Neural crest cell (in vitro differentiated cells): ENCODE measurements around the gene FAM219A. TPM values are rescaled to one million over a fixed set of nuclear protein-coding genes. Genes with fewer than 3 reads are reported as not detected.
A peak's percentile ranks its signal among the peaks of the same experiment; 100 is the strongest.

Experiments used
- DNase-seq: peaks from one replicate; pipeline ENCODE4 v3.0.0; 2021; ENCODE audit warnings: low read depth, mixed read lengths, low spot score
- H3K27ac Mint-ChIP-seq: one replicate; pipeline ENCODE4 v1.8.0; 2021; ENCODE audit warnings: mild to moderate bottlenecking, mixed read lengths; ENCODE audit not compliant: unreplicated experiment
- H3K27me3 Mint-ChIP-seq: 2 replicates; pipeline ENCODE4 v1.8.0; 2021; ENCODE audit warnings: low read depth, mild to moderate bottlenecking, mixed read lengths
- H3K36me3 Mint-ChIP-seq: 2 replicates; pipeline ENCODE4 v1.8.0; 2021; ENCODE audit warnings: low read depth, mild to moderate bottlenecking, mixed read lengths
- H3K4me1 Mint-ChIP-seq: 2 replicates; pipeline ENCODE4 v1.8.0; 2021; ENCODE audit warnings: mixed read lengths
- H3K4me3 Mint-ChIP-seq: one replicate; pipeline ENCODE4 v1.8.0; 2021; ENCODE audit warnings: mild to moderate bottlenecking, mixed read lengths
- H3K9me3 Mint-ChIP-seq: 2 replicates; pipeline ENCODE4 v1.8.0; 2021; ENCODE audit warnings: mixed read lengths
- total RNA-seq: library from RNA; stranded (reverse); gene quantifications from 2 replicates; pipeline ENCODE4 v1.2.1, GENCODE V29; 2021
- TF ChIP-seq, protein P1 (sequence below): fragments of 200-600 bp; sonication (generic); conservative IDR thresholded peaks from 2 replicates; pipeline ENCODE4 v1.5.0; 2021; ENCODE audit warnings: antibody characterized with exemption, mild to moderate bottlenecking

The FAM219A gene
- total RNA-seq, 1 donor from 2014 or later = 20.9 TPM

DNA sequence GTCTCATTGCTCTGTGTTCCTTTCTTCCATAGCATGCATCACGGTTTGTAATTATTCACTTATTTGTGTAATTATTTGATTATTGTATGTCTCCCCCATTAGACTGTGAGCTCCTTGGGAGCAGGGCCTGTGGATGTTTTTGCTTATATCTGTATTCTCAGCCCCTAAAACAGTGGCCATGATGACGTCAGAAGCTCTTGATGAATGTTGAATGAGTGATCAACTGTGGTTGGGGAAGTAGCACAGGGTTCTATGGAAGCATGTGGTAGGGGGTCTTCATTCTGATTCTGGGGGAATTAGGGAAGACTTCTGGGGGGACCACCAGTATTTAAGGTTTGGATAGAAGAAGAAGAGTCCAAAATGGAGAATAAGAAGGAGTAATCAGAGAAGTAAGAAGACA lies 6.2 kb upstream of the FAM219A start:
- no peak for DNase-seq
- Mint-ChIP-seq H3K27me3 (peaks cover 3% of the 10 kb centered on the region), H3K4me1 (peaks cover 28% of the 10 kb centered on the region), H3K4me3 (no peak overlapping the region), H3K27ac (no peak overlapping the region), H3K9me3 (no peaks in the 10 kb centered on the region), H3K36me3 (no peaks in the 10 kb centered on the region)
- TF ChIP-seq, protein P1, sequence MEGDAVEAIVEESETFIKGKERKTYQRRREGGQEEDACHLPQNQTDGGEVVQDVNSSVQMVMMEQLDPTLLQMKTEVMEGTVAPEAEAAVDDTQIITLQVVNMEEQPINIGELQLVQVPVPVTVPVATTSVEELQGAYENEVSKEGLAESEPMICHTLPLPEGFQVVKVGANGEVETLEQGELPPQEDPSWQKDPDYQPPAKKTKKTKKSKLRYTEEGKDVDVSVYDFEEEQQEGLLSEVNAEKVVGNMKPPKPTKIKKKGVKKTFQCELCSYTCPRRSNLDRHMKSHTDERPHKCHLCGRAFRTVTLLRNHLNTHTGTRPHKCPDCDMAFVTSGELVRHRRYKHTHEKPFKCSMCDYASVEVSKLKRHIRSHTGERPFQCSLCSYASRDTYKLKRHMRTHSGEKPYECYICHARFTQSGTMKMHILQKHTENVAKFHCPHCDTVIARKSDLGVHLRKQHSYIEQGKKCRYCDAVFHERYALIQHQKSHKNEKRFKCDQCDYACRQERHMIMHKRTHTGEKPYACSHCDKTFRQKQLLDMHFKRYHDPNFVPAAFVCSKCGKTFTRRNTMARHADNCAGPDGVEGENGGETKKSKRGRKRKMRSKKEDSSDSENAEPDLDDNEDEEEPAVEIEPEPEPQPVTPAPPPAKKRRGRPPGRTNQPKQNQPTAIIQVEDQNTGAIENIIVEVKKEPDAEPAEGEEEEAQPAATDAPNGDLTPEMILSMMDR = no peak

DNA sequence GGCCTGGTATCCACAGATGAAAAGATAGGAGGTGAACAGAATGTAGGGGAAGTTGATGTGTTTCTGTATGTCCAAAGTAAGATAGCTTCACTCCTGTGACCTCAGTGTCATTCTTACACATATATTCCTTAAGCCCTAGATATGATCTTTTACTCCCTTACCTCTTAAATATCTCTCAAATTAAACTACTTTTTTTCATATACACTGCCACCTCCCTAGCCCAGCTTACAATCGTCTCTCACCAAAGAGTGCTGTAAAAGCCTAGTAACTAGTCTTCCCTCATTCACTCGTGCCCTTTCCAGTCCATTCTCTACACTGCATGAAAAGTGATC lies 5.5 kb upstream of the FAM219A start:
- H3K9me3 Mint-ChIP-seq = no peaks in the 10 kb centered on the region
- peaks cover 33% of the 10 kb centered on the region for H3K4me1 Mint-ChIP-seq
- H3K27me3 Mint-ChIP-seq = peaks cover 3% of the 10 kb centered on the region
- H3K36me3 Mint-ChIP-seq = no peaks in the 10 kb centered on the region
- TF ChIP-seq, protein P1 = no peak
- no peak overlapping the region for H3K27ac Mint-ChIP-seq
- no peak for DNase-seq
- no peak overlapping the region for H3K4me3 Mint-ChIP-seq

GRCh38 chr9:34463098-34463900 lies 4.9 kb upstream of the FAM219A start:
- H3K27ac Mint-ChIP-seq = no peak overlapping the region
- no peaks in the 10 kb centered on the region for H3K36me3 Mint-ChIP-seq
- DNase-seq = no peak
- H3K27me3 Mint-ChIP-seq = peaks cover 3% of the 10 kb centered on the region
- TF ChIP-seq, protein P1 = no peak
- H3K4me1 Mint-ChIP-seq = peaks cover 36% of the 10 kb centered on the region
- H3K9me3 Mint-ChIP-seq = no peaks in the 10 kb centered on the region
- no peak overlapping the region for H3K4me3 Mint-ChIP-seq

DNA sequence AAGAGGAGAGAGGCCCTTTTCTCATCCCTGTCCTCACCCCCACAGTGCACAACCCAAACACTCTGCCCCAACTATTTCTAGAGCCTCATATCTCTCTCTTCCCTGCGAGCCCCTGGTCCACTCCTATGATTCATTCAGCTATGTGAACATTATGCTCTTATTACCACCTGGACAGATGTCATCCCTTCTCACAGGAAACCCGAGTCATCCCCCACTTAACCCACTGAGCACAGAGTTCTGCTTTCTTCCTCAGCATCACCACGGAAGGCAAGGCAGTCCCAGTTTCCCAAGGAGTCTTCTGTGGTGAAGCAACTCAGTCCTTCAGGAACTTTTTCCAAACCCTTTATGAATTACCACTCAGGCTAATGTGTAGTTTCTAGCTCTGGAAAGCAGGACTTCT lies 1.6 kb upstream of the FAM219A start:
- Mint-ChIP-seq H3K4me3 (peak overlapping the region; percentile 81), H3K4me1 (peaks cover 35% of the 10 kb centered on the region), H3K27ac (peak overlapping the region; percentile 59), H3K27me3 (peaks cover 3% of the 10 kb centered on the region), H3K36me3 (no peaks in the 10 kb centered on the region), H3K9me3 (no peaks in the 10 kb centered on the region)
- no peak for DNase-seq
- TF ChIP-seq, protein P1 = no peak

DNA sequence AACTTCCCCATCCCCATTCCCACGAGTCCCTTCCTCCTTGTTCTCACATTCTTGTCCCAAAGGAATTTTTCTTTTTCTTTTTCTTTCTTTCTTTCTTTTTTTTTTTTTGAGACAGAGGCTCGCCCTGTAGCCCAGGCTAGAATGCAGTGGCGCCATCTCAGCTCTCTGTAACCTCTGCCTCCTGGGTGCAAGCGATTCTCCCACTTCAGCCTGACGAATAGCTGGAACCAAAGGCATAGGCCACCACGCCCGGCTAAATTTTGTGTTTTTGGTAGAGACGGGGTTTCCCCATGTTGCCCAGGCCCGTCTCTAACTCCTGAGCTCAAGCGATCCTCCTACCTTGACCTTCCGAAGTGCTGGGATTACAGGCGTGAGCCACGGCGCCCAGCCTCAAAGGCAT lies 986 bp upstream of the FAM219A start:
- Mint-ChIP-seq H3K36me3 (no peaks in the 10 kb centered on the region), H3K4me1 (peaks cover 35% of the 10 kb centered on the region), H3K27ac (no peak overlapping the region), H3K27me3 (peaks cover 3% of the 10 kb centered on the region), H3K4me3 (peak overlapping the region; percentile 94), H3K9me3 (no peaks in the 10 kb centered on the region)
- TF ChIP-seq, protein P1 = no peak
- no peak for DNase-seq
